WTC11 (cell line): Measurements from ENCODE around the gene SNRNP27. TPM values are rescaled to one million over a fixed set of nuclear protein-coding genes. Genes with fewer than 3 reads are reported as not detected.

Experiments
- ATAC-seq: fragments of 200-7000 bp; cut with Tn5 transposase; 2 replicates; pipeline ENCODE4 v1.10.0; 2021; ENCODE audit warnings: mild to moderate bottlenecking, moderate library complexity
- CTCF ChIA-PET: fragments of 300-600 bp; sonication (Branson Sonifier 250); formaldehyde crosslinking; loops from one replicate; lab custom pipeline; 2021; ENCODE audit warnings: antibody characterized with exemption; lab: Charles Lee
- POLR2A ChIA-PET: fragments of 350-600 bp; sonication (Branson Sonifier 250); formaldehyde crosslinking; loops from one replicate; lab custom pipeline; 2021; ENCODE audit warnings: antibody characterized with exemption; lab: Charles Lee
- DNase-seq: peaks from one replicate; pipeline ENCODE4 v3.0.0; 2021; ENCODE audit warnings: low spot score
- H3K27ac Mint-ChIP-seq: 2 replicates; pipeline ENCODE4 v1.8.0; 2021; ENCODE audit warnings: mixed read lengths
- H3K27me3 Mint-ChIP-seq: 2 replicates; pipeline ENCODE4 v1.8.0; 2021; ENCODE audit warnings: low read depth, mild to moderate bottlenecking, moderate library complexity, mixed read lengths
- H3K36me3 Mint-ChIP-seq: 2 replicates; pipeline ENCODE4 v1.8.0; 2021; ENCODE audit warnings: mixed read lengths
- H3K4me1 Mint-ChIP-seq: 2 replicates; pipeline ENCODE4 v1.8.0; 2022; ENCODE audit warnings: mixed read lengths
- H3K4me3 Mint-ChIP-seq: 2 replicates; pipeline ENCODE4 v1.8.0; 2021; ENCODE audit warnings: mild to moderate bottlenecking, moderate library complexity, mixed read lengths
- H3K9me3 Mint-ChIP-seq: 2 replicates; pipeline ENCODE4 v1.8.0; 2021; ENCODE audit warnings: mixed read lengths
- AFF4 ChIP-seq: sonication (generic); formaldehyde crosslinking; IDR thresholded peaks from 2 replicates; pipeline ENCODE4 v1.8.1; 2023; ENCODE audit warnings: mild to moderate bottlenecking, missing genetic modification reagents, borderline replicate concordance
- CREB1 ChIP-seq: sonication (generic); formaldehyde crosslinking; IDR thresholded peaks from 2 replicates; pipeline ENCODE4 v1.8.0; 2023; ENCODE audit warnings: mild to moderate bottlenecking, missing genetic modification reagents
- ELF4 ChIP-seq: sonication (generic); formaldehyde crosslinking; IDR thresholded peaks from 2 replicates; pipeline ENCODE4 v1.8.1; 2022; ENCODE audit warnings: low read depth, mild to moderate bottlenecking, moderate library complexity, missing genetic modification reagents
- GTF2I ChIP-seq: fragments of 250-450 bp; sonication (Bioruptor Pico); conservative IDR thresholded peaks from 2 replicates; pipeline ENCODE4 v1.4.0; 2021; ENCODE audit warnings: mild to moderate bottlenecking
- IRF1 ChIP-seq: sonication (generic); formaldehyde crosslinking; IDR thresholded peaks from 2 replicates; pipeline ENCODE4 v1.8.0; 2023; ENCODE audit warnings: missing genetic modification reagents
- MXD4 ChIP-seq: fragments of 250-450 bp; sonication (Bioruptor Pico); IDR thresholded peaks from 2 replicates; pipeline ENCODE4 v1.8.0; 2021; ENCODE audit warnings: mild to moderate bottlenecking, moderate library complexity, borderline replicate concordance
- NFATC4 ChIP-seq: fragments of 250-450 bp; sonication (Bioruptor Pico); IDR thresholded peaks from 2 replicates; pipeline ENCODE4 v1.9.0; 2021; ENCODE audit warnings: mild to moderate bottlenecking
- NR1H2 ChIP-seq: sonication (generic); formaldehyde crosslinking; IDR thresholded peaks from 2 replicates; pipeline ENCODE4 v1.9.0; 2021; ENCODE audit warnings: mild to moderate bottlenecking, moderate library complexity, missing genetic modification reagents
- RELA ChIP-seq: sonication (generic); formaldehyde crosslinking; IDR thresholded peaks from 2 replicates; pipeline ENCODE4 v1.8.1; 2022; ENCODE audit warnings: missing genetic modification reagents, mild to moderate bottlenecking, borderline replicate concordance
- TEAD1 ChIP-seq: sonication (generic); formaldehyde crosslinking; IDR thresholded peaks from 2 replicates; pipeline ENCODE4 v1.8.0; 2022; ENCODE audit warnings: mild to moderate bottlenecking, missing genetic modification reagents
- ZNF121 ChIP-seq: sonication (generic); formaldehyde crosslinking; IDR thresholded peaks from 2 replicates; pipeline ENCODE4 v1.8.0; 2023; ENCODE audit warnings: missing genetic modification reagents
- ZNF138 ChIP-seq: sonication (generic); formaldehyde crosslinking; conservative IDR thresholded peaks from 2 replicates; pipeline ENCODE4 v1.8.1; 2022; ENCODE audit warnings: mild to moderate bottlenecking, moderate library complexity, missing genetic modification reagents
- ZNF232 ChIP-seq: sonication (generic); formaldehyde crosslinking; IDR thresholded peaks from 2 replicates; pipeline ENCODE4 v1.8.0; 2022; ENCODE audit warnings: mild to moderate bottlenecking, missing genetic modification reagents
- ZNF396 ChIP-seq: fragments of 250-450 bp; sonication (Bioruptor Pico); IDR thresholded peaks from 2 replicates; pipeline ENCODE4 v1.8.0; 2021; ENCODE audit warnings: mild to moderate bottlenecking, moderate library complexity, borderline replicate concordance
- ZNF423 ChIP-seq: fragments of 250-450 bp; sonication (Bioruptor Pico); IDR thresholded peaks from 2 replicates; pipeline ENCODE4 v2.1.2; 2022; ENCODE audit warnings: mild to moderate bottlenecking, moderate library complexity
- ZNF671 ChIP-seq: fragments of 250-450 bp; sonication (Bioruptor Pico); IDR thresholded peaks from 2 replicates; pipeline ENCODE4 v1.8.0; 2021; ENCODE audit warnings: mild to moderate bottlenecking
- total RNA-seq: library from RNA; stranded (reverse); gene quantifications from 3 replicates; pipeline ENCODE4 v1.2.3, GENCODE V29; 2021
- TF ChIP-seq, protein P1 (sequence below): sonication (generic); formaldehyde crosslinking; IDR thresholded peaks from 2 replicates; pipeline ENCODE4 v1.8.1; 2023; ENCODE audit warnings: mild to moderate bottlenecking, moderate library complexity, missing genetic modification reagents
- TF ChIP-seq, protein P2 (sequence below): sonication (generic); formaldehyde crosslinking; IDR thresholded peaks from 2 replicates; pipeline ENCODE4 v1.8.1; 2022; ENCODE audit warnings: missing genetic modification reagents, borderline replicate concordance

Gene SNRNP27
- total RNA-seq, 1 experiment from 2014 or later, result 38.4 TPM

GRCh38 chr2:69940691-69941090, 46.9 kb downstream of the SNRNP27 start:
- H3K4me3 Mint-ChIP-seq, result no peak overlapping the region
- no peak for DNase-seq
- TF ChIP-seq ZNF671 (CRISPR knock-in tag), result no peak
- no peak for TF ChIP-seq CREB1
- no peak for TF ChIP-seq ZNF423 (CRISPR knock-in tag)
- no peak for TF ChIP-seq ZNF138
- TF ChIP-seq AFF4 (CRISPR knock-in tag), result no peak
- TF ChIP-seq GTF2I, result no peak
- TF ChIP-seq IRF1 (CRISPR knock-in tag), result no peak
- TF ChIP-seq TEAD1 (CRISPR knock-in tag), result no peak
- no peak for TF ChIP-seq NFATC4 (CRISPR knock-in tag)
- no peak for TF ChIP-seq MXD4 (CRISPR knock-in tag)
- no peak for TF ChIP-seq ZNF396 (CRISPR knock-in tag)
- TF ChIP-seq ZNF232 (CRISPR knock-in tag), result no peak
- no peak for TF ChIP-seq ELF4 (CRISPR knock-in tag)
- TF ChIP-seq NR1H2 (CRISPR knock-in tag), result no peak
- TF ChIP-seq, protein P1, sequence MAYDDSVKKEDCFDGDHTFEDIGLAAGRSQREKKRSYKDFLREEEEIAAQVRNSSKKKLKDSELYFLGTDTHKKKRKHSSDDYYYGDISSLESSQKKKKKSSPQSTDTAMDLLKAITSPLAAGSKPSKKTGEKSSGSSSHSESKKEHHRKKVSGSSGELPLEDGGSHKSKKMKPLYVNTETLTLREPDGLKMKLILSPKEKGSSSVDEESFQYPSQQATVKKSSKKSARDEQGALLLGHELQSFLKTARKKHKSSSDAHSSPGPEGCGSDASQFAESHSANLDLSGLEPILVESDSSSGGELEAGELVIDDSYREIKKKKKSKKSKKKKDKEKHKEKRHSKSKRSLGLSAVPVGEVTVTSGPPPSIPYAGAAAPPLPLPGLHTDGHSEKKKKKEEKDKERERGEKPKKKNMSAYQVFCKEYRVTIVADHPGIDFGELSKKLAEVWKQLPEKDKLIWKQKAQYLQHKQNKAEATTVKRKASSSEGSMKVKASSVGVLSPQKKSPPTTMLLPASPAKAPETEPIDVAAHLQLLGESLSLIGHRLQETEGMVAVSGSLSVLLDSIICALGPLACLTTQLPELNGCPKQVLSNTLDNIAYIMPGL, result no peak
- TF ChIP-seq RELA (CRISPR knock-in tag), result no peak
- no peak for TF ChIP-seq ZNF121 (CRISPR knock-in tag)
- TF ChIP-seq, protein P2, sequence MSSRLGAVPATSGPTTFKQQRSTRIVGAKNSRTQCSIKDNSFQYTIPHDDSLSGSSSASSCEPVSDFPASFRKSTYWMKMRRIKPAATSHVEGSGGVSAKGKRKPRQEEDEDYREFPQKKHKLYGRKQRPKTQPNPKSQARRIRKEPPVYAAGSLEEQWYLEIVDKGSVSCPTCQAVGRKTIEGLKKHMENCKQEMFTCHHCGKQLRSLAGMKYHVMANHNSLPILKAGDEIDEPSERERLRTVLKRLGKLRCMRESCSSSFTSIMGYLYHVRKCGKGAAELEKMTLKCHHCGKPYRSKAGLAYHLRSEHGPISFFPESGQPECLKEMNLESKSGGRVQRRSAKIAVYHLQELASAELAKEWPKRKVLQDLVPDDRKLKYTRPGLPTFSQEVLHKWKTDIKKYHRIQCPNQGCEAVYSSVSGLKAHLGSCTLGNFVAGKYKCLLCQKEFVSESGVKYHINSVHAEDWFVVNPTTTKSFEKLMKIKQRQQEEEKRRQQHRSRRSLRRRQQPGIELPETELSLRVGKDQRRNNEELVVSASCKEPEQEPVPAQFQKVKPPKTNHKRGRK, result no peak
- POLR2A ChIA-PET, result interaction anchor here (0.9 kb wide), 1 partner anchor 23 kb away, joined by 3 read pairs; no protein-coding TSS in a partner anchor
- H3K36me3 Mint-ChIP-seq, result peaks cover 2% of the 10 kb centered on the region; the same call in 1 of the 2 replicates
- no peaks in the 10 kb centered on the region for H3K9me3 Mint-ChIP-seq
- ATAC-seq, result no peak
- H3K27me3 Mint-ChIP-seq, result no peaks in the 10 kb centered on the region
- CTCF ChIA-PET, result interaction anchor here (1.1 to 1.6 kb wide), 2 partner anchors 30 to 216 kb away, joined by 3 to 4 read pairs; no protein-coding TSS in a partner anchor
- peaks cover 17% of the 10 kb centered on the region for H3K4me1 Mint-ChIP-seq
- H3K27ac Mint-ChIP-seq, result 0 out of 2 replicates have a peak overlapping the region, but pooled peaks have one; percentile 27
